Measurements from ENCODE around the gene SFMBT1.

GRCh38 chr3:52910823-52911222 lies 135.1 kb downstream of the SFMBT1 start:
- no peak for TF ChIP-seq CTCF (conservative IDR thresholded peaks at IDR 0.05 in 1 of 2, IDR thresholded peaks at IDR 0.05 in 1 of 2; ENCODE audit: low read depth in 1 of 2, low read length in 2 of 2)
- TF ChIP-seq EZH2 (IDR thresholded peaks at IDR 0.05; ENCODE audit: low read length, missing control alignments), result no peak
